GM13976 (cell line): ENCODE data around the gene FCRLB.
"Not testable (repeated sequence)": the region's sequence is repeated elsewhere in the genome, so short reads cannot be mapped to it uniquely, and the experiment has no call there.

ENCODE experiments used
- DNase-seq: peaks from one replicate; pipeline ENCODE4 v3.0.0; 2012; ENCODE audit warnings: low spot score
- in situ Hi-C: fragments of 300-500 bp; cut with MboI; formaldehyde crosslinking; loops from one replicate; pipeline ENCODE4 v1.12.0; 2022; ENCODE audit warnings: low sequenced_read_pairs, mixed read lengths, inconsistent platforms; ENCODE audit not compliant: unreplicated experiment
- TF ChIP-seq, protein P1 (sequence below): IDR thresholded peaks from 2 replicates; pipeline ENCODE4 v1.5.1; 2012; ENCODE audit warnings: borderline replicate concordance, mild to moderate bottlenecking; ENCODE audit not compliant: insufficient read depth; ENCODE audit errors: extremely low read depth, missing control alignments, control extremely low read depth

FCRLB gene

GRCh38 chr1:161688946-161689345 lies 32.4 kb upstream of the FCRLB start:
- DNase-seq: no peak
- TF ChIP-seq, protein P1, sequence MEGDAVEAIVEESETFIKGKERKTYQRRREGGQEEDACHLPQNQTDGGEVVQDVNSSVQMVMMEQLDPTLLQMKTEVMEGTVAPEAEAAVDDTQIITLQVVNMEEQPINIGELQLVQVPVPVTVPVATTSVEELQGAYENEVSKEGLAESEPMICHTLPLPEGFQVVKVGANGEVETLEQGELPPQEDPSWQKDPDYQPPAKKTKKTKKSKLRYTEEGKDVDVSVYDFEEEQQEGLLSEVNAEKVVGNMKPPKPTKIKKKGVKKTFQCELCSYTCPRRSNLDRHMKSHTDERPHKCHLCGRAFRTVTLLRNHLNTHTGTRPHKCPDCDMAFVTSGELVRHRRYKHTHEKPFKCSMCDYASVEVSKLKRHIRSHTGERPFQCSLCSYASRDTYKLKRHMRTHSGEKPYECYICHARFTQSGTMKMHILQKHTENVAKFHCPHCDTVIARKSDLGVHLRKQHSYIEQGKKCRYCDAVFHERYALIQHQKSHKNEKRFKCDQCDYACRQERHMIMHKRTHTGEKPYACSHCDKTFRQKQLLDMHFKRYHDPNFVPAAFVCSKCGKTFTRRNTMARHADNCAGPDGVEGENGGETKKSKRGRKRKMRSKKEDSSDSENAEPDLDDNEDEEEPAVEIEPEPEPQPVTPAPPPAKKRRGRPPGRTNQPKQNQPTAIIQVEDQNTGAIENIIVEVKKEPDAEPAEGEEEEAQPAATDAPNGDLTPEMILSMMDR: no peak

DNA sequence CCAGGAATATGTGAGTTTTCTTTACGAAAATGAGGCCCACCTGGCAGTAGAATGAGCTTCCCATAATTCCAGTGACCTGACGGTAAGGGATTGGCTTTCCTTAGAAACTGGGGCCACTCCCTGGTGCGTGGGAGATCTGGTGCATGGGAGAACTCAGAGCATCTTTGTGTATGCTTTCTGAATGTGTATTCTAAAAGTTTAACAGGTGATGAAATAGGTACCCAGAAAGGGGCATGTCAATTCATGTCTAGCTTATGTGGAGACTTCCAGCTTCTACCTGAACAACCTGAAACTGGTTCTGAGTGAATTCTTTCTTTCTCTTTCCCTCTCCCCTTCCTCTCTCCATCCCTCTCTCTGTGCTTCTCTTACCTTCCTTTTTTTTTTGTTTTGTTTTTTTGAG lies 29.5 kb upstream of the FCRLB start:
- no peak for DNase-seq
- in situ Hi-C loops: no loop called here

More at GRCh38 chr1:161688946-161689345, 32.4 kb upstream of the FCRLB start:
- in situ Hi-C loops: no loop called here

DNA sequence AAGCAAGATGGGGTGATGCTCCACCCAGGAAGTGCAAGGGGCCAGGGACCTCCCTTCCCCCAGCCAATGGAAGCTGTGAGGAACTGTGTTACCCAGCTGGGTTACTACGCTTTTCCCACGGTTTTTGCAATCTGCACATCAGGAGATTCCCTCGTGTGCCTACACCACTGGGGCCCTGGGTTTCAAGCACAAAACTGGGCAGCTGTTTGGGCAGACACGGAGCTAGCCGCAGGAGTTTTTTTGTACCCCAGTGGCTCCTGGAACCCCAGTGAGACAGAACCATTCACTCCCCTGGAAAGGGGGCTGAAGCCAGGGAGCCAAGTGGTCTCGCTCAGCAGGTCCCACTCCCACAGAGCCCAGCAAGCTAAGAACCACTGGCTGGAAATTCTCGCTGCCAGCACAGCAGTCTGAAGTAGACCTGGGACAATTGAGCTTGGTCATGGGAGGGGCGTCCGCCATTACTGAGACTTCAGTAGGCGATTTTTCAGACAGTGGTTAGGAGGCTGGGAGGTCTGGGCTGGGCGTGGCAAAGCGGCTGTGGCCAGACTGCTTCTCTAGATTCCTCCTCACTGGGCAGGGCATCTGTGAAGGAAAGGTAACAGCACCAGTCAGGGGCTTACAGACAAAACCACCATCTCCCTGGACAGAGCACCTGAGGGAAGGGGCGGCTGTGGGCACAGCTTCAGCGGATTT lies 28.2 kb upstream of the FCRLB start:
- DNase-seq, in situ Hi-C loops: not testable (repeated sequence)

More for the DNA sequence above, 29.5 kb upstream of the FCRLB start:
- TF ChIP-seq, protein P1: no peak

GRCh38 chr1:161698302-161698701 lies 23.0 kb upstream of the FCRLB start:
- in situ Hi-C loops: not testable (repeated sequence)

GRCh38 chr1:161702250-161702649 lies 19.1 kb upstream of the FCRLB start:
- DNase-seq: no peak
- in situ Hi-C loops: no loop called here
- TF ChIP-seq, protein P1: no peak

More at GRCh38 chr1:161698302-161698701, 23.0 kb upstream of the FCRLB start:
- DNase-seq: not testable (repeated sequence)

- in situ Hi-C loops: no loop called here
- TF ChIP-seq, protein P1: no peak
- no peak for DNase-seq
Observed at GRCh38 chr1:161705537-161705936, 15.8 kb upstream of the FCRLB start.

DNA sequence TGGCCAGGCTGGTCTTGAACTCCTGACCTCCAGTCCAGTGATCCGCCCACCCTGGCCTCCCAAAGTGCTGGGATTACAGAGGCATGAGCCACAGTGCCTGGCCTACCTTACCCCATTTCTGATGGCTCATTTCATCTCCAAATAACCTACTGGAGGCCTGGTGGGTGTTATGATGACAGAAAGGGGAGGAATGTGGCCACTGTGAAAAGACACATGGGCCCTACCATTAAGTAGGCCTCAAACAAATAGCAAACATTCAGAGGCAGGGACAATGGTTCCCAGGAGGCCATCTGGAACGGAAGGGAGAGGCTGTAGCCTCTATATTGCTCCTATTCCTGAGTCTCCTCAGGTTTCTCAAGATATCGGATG lies 15.2 kb upstream of the FCRLB start:
- TF ChIP-seq, protein P1: no peak
- in situ Hi-C loops: no loop called here
- no peak for DNase-seq
